OCI-LY7 (cell line): ENCODE measurements around the gene SERPINA3. TPM values are rescaled to one million over a fixed set of nuclear protein-coding genes. Genes with fewer than 3 reads are reported as not detected.
"Not testable (repeated sequence)": the region's sequence is repeated elsewhere in the genome, so short reads cannot be mapped to it uniquely, and the experiment has no call there.

Experiments
- BruUV-seq: library from RNA; stranded (reverse); fragments of 400-500 nt; replicated peaks from 2 replicates; lab custom pipeline; 2021; lab: Mats Ljungman, UMichigan
- CTCF ChIA-PET: fragments of 300-600 bp; sonication (Branson Sonifier 250); formaldehyde crosslinking; loops from one replicate; lab custom pipeline; 2022; ENCODE audit warnings: antibody characterized with exemption; ENCODE audit not compliant: unreplicated experiment; lab: Charles Lee
- POLR2A ChIA-PET: fragments of 300-600 bp; sonication (Branson Sonifier 250); formaldehyde crosslinking; loops from one replicate; lab custom pipeline; 2022; ENCODE audit warnings: antibody characterized with exemption; lab: Charles Lee
- DNase-seq: peaks from one replicate; pipeline ENCODE4 v3.0.0-alpha.2; 2015; ENCODE audit warnings: low spot score
- H2AFZ ChIP-seq: fragments of 200-600 bp; sonication (generic), shearing (Covaris generic); 2 replicates; pipeline ENCODE4 v1.6.1; 2014; ENCODE audit warnings: mild to moderate bottlenecking, antibody characterized with exemption, low read length, moderate library complexity
- H3K27ac ChIP-seq: fragments of 200-600 bp; sonication (generic); 2 replicates; pipeline ENCODE4 v1.5.1; 2014; ENCODE audit warnings: mixed run types, low read depth, mild to moderate bottlenecking, moderate library complexity, low read length, inconsistent platforms; ENCODE audit not compliant: poor library complexity, severe bottlenecking
- H3K36me3 ChIP-seq: fragments of 200-600 bp; sonication (generic); 2 replicates; pipeline ENCODE4 v1.6.1; 2014; ENCODE audit warnings: mild to moderate bottlenecking, antibody characterized with exemption, low read length, moderate library complexity, mixed read lengths; ENCODE audit not compliant: insufficient read depth
- H3K4me1 ChIP-seq: fragments of 200-600 bp; sonication (generic); 2 replicates; pipeline ENCODE4 v1.5.1; 2014; ENCODE audit warnings: mild to moderate bottlenecking, low read length; ENCODE audit not compliant: insufficient read depth, poor library complexity, severe bottlenecking
- H3K4me2 ChIP-seq: fragments of 200-600 bp; sonication (generic); 2 replicates; pipeline ENCODE4 v1.6.1; 2014; ENCODE audit warnings: mild to moderate bottlenecking, low read length
- H3K4me3 ChIP-seq: fragments of 200-600 bp; sonication (generic); 2 replicates; pipeline ENCODE4 v1.5.1; 2014; ENCODE audit warnings: mild to moderate bottlenecking, low read depth, low read length; ENCODE audit not compliant: poor library complexity, severe bottlenecking
- H3K79me2 ChIP-seq: fragments of 200-600 bp; sonication (generic); 2 replicates; pipeline ENCODE4 v1.6.1; 2016; ENCODE audit warnings: low read depth, mild to moderate bottlenecking, low read length, moderate library complexity, mixed read lengths; ENCODE audit not compliant: insufficient read depth
- H3K9me2 ChIP-seq: fragments of 200-600 bp; sonication (generic); 2 replicates; pipeline ENCODE4 v1.6.1; 2016; ENCODE audit warnings: mild to moderate bottlenecking, low read length, mixed read lengths; ENCODE audit not compliant: insufficient read depth
- H3K9me3 ChIP-seq: fragments of 200-600 bp; sonication (generic); 2 replicates; pipeline ENCODE4 v1.6.1; 2014; ENCODE audit warnings: mild to moderate bottlenecking, mixed run types, low read length, mixed read lengths
- H4K20me1 ChIP-seq: fragments of 200-600 bp; sonication (generic); 2 replicates; pipeline ENCODE4 v1.6.1; 2014; ENCODE audit warnings: mild to moderate bottlenecking, antibody characterized with exemption, low read length, moderate library complexity, mixed read lengths; ENCODE audit not compliant: insufficient read depth
- EZH2phosphoT487 ChIP-seq: fragments of 200-600 bp; sonication (generic); IDR thresholded peaks from 2 replicates; pipeline ENCODE4 v1.6.1; 2018; ENCODE audit warnings: low read depth, borderline replicate concordance, mild to moderate bottlenecking, mixed run types, antibody characterized with exemption, low read length, moderate library complexity, mixed read lengths
- intact Hi-C: fragments of 100-400 bp; cut with micrococcal nuclease; formaldehyde crosslinking; loops from one replicate; pipeline ENCODE4 v1.10.0; 2022; ENCODE audit not compliant: unreplicated experiment
- total RNA-seq, 2 experiments: library from RNA; depleted of rRNA in 1 of 2; stranded (reverse); fragments of >200 nt in 1 of 2; shearing (Covaris generic) in 1 of 2; gene quantifications; 2 replicates each; pipeline ENCODE4 v1.2.3, GENCODE V29; 2014 to 2022
- TF ChIP-seq, protein P1 (sequence below): fragments of 200-600 bp; sonication (generic); conservative IDR thresholded peaks from 2 replicates; pipeline ENCODE4 v1.5.1; 2014; ENCODE audit warnings: mild to moderate bottlenecking, antibody characterized with exemption, low read length, moderate library complexity, mixed read lengths

Gene SERPINA3
- total RNA-seq, 2 experiments from 2014 or later, result not detected

DNA sequence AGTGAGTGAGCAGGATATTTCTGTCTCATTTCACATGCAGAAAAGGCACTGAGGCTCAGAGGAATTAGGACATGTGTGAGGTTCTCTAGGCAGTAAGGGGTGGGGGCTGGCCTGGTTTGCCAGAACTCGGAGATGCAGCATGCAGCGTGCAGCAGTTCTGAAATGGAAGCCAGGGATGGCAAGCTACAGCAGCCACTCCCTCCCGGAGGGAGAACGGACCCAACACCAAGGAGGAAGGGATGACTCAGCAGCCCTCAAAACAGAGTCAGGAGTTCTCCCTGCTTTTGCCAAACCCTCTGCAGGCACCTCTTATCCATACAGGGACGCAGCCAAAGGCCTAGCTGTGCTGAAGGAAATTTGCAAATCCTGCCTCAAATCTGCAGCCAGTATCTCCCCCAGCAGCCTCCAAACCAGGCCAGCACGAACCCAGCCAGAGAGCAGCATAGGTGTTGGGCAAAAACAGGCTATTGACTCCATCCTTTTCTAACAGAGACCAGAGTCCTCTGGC lies 10.3 kb upstream of the SERPINA3 start:
- Histone ChIP-seq H4K20me1 (no peaks in the 10 kb centered on the region), H3K79me2 (no peaks in the 10 kb centered on the region), H3K27ac (no peak overlapping the region), H3K36me3 (no peaks in the 10 kb centered on the region), H2AFZ (no peak overlapping the region), H3K4me3 (no peak overlapping the region), H3K4me2 (no peak overlapping the region), H3K9me2 (no peaks in the 10 kb centered on the region), H3K4me1 (no peaks in the 10 kb centered on the region), H3K9me3 (no peaks in the 10 kb centered on the region)
- no peak for DNase-seq
- CTCF ChIA-PET, result no interaction called here
- intact Hi-C loops, result no loop called here
- POLR2A ChIA-PET, result no interaction called here
- TF ChIP-seq, protein P1, sequence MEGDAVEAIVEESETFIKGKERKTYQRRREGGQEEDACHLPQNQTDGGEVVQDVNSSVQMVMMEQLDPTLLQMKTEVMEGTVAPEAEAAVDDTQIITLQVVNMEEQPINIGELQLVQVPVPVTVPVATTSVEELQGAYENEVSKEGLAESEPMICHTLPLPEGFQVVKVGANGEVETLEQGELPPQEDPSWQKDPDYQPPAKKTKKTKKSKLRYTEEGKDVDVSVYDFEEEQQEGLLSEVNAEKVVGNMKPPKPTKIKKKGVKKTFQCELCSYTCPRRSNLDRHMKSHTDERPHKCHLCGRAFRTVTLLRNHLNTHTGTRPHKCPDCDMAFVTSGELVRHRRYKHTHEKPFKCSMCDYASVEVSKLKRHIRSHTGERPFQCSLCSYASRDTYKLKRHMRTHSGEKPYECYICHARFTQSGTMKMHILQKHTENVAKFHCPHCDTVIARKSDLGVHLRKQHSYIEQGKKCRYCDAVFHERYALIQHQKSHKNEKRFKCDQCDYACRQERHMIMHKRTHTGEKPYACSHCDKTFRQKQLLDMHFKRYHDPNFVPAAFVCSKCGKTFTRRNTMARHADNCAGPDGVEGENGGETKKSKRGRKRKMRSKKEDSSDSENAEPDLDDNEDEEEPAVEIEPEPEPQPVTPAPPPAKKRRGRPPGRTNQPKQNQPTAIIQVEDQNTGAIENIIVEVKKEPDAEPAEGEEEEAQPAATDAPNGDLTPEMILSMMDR, result no peak
- no peak for TF ChIP-seq EZH2phosphoT487
- no TSS peak for BruUV-seq

DNA sequence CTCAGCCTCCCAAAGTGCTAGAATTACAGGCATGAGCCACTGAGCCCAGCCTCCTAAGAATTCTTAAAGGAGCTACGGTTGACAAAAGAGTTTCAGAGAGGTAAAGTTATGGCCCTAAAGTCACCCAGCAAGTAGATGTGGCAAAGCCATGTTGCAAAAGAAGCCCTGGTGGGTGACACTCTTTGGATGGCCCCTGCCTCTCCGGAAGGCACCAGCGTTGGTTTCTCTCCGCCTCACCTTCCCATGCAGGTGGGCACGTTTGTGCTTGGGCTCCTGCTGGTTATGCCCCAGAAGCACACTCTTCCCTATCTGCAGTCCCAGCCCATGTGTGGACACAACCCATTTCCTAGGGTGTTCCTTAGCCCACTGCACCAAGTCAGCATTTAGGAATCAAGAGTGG lies 9.5 kb upstream of the SERPINA3 start:
- no peaks in the 10 kb centered on the region for H3K36me3 ChIP-seq
- no peaks in the 10 kb centered on the region for H3K79me2 ChIP-seq
- no peaks in the 10 kb centered on the region for H3K9me2 ChIP-seq
- BruUV-seq, result no TSS peak
- intact Hi-C loops, result no loop called here
- no peak overlapping the region for H2AFZ ChIP-seq
- H3K9me3 ChIP-seq, result no peaks in the 10 kb centered on the region
- ChIA-PET POLR2A (no interaction called here), CTCF (no interaction called here)
- no peaks in the 10 kb centered on the region for H4K20me1 ChIP-seq
- H3K27ac ChIP-seq, result no peak overlapping the region
- no peak overlapping the region for H3K4me3 ChIP-seq
- no peak for DNase-seq
- H3K4me2 ChIP-seq, result no peak overlapping the region
- TF ChIP-seq, protein P1, result no peak
- TF ChIP-seq EZH2phosphoT487, result no peak
- H3K4me1 ChIP-seq, result no peaks in the 10 kb centered on the region

DNA sequence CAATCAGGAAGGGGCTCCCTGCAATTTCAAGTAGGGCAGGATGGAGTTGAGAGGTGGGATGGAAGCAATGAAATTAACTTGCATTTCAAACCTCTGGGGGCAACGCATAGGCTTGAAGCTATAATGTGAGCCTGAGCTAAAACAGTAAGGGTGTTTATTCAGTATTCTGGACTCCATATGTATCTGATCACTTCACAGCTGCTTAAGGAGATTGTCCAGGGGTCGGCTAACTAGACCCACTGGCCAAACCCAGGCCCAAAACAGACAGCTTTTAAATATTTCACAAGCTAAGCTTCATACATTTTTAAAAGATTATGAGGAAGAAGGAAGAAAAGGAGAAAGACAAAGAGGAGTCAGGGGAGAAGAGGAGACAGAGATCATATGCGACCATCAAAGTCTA lies 6.8 kb upstream of the SERPINA3 start:
- TF ChIP-seq EZH2phosphoT487, result no peak
- TF ChIP-seq, protein P1, result no peak
- no peak for DNase-seq
- H4K20me1 ChIP-seq, result no peaks in the 10 kb centered on the region
- H3K4me1 ChIP-seq, result no peaks in the 10 kb centered on the region
- no peaks in the 10 kb centered on the region for H3K9me2 ChIP-seq
- H2AFZ ChIP-seq, result no peak overlapping the region
- no peak overlapping the region for H3K27ac ChIP-seq
- intact Hi-C loops, result no loop called here
- ChIA-PET CTCF (no interaction called here), POLR2A (no interaction called here)
- H3K9me3 ChIP-seq, result no peaks in the 10 kb centered on the region
- no peaks in the 10 kb centered on the region for H3K36me3 ChIP-seq
- no peaks in the 10 kb centered on the region for H3K79me2 ChIP-seq
- no peak overlapping the region for H3K4me3 ChIP-seq
- no TSS peak for BruUV-seq
- no peak overlapping the region for H3K4me2 ChIP-seq

DNA sequence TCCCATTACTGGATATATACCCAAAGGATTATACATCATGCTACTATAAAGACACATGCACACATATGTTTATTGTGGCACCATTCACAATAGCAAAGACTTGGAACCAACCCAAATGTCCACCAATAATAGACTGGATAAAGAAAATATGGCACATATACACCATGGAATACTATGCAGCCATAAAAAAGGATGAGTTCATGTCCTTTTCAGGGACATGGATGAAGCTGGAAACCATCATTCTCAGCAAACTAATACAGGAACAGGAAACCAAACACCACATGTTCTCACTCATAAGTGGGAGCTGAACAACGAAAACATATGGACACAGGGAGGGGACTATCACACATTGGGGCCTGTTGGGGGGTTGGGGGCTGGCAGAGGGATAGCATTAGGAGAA lies 3.2 kb upstream of the SERPINA3 start:
- H3K9me3 ChIP-seq, H2AFZ ChIP-seq, POLR2A ChIA-PET, intact Hi-C loops, H3K79me2 ChIP-seq, H3K4me1 ChIP-seq, H3K4me3 ChIP-seq, BruUV-seq, H3K27ac ChIP-seq, H3K4me2 ChIP-seq, DNase-seq, H3K36me3 ChIP-seq, CTCF ChIA-PET, H3K9me2 ChIP-seq, H4K20me1 ChIP-seq: not testable (repeated sequence)
